WI38 (cell line): ENCODE measurements around the gene PLEKHH1.

Experiments
- H3K4me3 ChIP-seq: 2 replicates; pipeline ENCODE4 v1.5.1; 2011; ENCODE audit warnings: low read depth, mild to moderate bottlenecking, control low read depth, low read length
- CTCF ChIP-seq: IDR thresholded peaks from 2 replicates; pipeline ENCODE4 v1.5.1; 2012; ENCODE audit warnings: low read depth, mild to moderate bottlenecking, control low read depth, low read length

Gene PLEKHH1

DNA sequence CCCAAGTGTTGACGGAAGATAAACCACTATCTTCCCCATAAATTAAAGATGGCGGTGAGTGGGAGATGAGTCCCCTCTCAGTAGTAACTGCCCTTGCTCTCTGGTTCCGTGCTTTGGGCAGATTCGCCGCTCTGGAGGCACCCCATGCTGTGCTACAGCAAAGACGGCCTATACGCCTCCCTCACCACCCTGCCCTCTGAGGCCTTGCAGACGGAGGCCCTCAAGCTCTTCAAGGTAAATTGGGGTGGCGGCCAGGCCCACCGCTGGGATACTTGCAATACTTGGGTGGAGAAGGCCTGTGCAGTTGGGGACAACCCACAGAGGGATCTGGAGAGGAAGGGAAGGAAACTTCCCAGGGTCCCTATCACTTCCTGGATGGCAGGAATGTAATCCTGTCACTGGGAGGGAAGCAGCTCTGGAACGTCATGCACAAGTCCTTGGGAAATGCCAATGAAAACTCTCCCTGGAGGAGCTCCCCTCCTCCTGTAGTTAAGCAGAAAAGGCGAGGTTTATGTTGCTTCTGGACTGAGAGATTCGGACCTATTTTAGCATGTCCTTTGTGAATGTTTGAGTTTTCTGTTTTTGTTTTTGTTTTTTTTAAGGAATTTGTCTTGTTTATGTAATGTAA, 44.2 kb downstream of the PLEKHH1 start:
- TF ChIP-seq CTCF = no peak

GRCh38 chr14:67577909-67578749, 45.0 kb downstream of the PLEKHH1 start:
- TF ChIP-seq CTCF = no peak
- H3K4me3 ChIP-seq = no peak overlapping the region

More for the DNA sequence above, 44.2 kb downstream of the PLEKHH1 start:
- H3K4me3 ChIP-seq = no peak overlapping the region

DNA sequence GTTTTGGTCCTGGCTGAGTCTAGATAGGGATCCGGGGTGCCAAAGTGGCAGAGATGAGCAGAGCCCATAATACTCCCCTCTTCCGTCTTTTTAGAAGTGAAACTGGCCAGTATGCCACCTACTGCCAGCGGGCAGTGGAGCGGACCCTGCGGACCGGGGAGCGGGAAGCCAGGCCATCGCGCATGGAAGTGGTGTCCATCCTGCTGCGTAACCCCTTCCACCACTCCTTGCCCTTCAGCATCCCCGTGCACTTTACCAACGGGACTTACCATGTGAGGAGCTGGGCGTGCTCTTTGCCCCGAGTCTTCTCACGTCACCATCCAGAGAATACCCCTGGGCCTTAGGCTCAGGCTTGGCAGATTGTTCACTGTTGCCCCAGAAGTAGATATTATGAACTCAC, 46.0 kb downstream of the PLEKHH1 start:
- H3K4me3 ChIP-seq = no peak overlapping the region
- no peak for TF ChIP-seq CTCF

DNA sequence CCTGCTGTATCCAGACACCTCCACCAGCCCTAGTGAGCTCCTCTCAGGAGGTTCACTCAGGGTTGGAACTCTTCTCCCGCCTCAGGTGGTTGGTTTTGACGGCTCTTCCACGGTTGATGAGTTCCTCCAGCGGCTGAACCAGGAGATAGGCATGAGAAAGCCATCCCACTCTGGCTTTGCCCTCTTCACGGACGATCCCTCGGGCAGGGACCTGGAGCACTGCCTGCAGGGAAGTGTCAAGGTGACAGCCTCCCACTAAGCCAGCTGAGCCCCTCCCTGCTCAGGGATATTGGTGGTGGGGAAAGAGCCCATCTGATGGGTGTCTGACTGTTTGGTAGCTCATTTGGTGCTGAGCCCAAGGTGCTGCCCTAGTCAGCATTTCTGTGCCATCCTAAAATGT, 46.5 kb downstream of the PLEKHH1 start:
- no peak for TF ChIP-seq CTCF
- H3K4me3 ChIP-seq = no peak overlapping the region

DNA sequence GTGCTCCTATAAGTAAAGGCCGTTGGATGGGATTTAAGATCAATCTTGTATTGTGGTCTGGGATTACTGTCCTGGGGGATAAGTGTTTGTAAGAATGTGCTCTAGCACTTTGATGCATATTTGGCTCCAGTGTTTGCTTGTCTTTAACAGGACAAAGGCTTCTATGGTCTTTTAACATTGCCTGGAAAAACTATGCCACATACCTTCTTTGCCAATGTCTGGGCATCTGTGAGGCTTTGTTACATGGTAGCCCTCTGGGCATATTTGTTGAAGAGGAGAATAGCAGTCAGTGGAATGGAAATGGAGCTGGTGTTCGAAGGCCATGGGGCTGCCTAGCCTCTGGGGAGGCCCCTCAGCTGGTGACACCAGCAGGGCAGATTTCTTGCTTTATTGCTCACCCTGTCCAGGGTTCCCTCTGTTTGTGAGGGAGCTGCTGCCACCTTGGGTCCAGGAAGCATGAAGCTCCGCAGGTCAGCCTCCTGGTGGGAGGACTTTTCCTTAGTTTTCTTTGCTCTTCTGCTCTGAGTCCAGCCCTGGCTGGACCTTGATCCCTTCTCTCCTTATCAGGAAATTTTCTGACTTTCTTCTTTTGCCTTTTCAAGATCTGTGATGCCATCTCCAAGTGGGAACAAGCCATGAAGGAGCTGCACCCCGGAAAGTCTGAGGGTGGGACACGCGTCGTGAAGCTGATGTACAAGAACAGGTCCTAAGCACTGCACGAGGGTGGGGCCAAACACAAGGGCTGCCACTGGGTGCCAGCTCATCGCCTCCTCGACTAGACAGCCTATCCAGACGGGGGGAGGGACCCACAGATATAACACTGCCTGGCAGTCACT, 47.5 kb downstream of the PLEKHH1 start:
- no peak for TF ChIP-seq CTCF
- H3K4me3 ChIP-seq = no peak overlapping the region

DNA sequence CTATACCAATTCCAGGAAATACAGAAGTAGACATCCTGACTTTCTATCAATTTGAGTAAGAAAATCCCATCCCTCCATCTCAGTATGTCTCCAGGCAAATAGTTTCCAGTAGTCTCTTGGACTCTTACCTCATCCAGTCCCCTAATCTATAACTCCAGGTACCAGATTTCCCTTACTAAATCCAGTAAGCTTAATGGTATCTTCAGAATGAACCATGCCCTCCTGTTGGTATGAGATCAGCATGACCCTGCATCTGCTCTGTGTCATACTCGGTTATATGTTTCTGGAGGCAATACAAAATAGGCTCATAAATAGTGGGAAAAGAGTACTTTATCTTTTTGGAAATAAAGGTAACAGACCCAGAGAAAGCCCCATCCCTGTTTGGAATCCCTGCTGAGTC, 48.6 kb downstream of the PLEKHH1 start:
- H3K4me3 ChIP-seq = no peak overlapping the region
- no peak for TF ChIP-seq CTCF
